HepG2 (cell line): ENCODE results near the gene CHPF. TPM values are rescaled to one million over a fixed set of nuclear protein-coding genes. Genes with fewer than 3 reads are reported as not detected.
A peak's percentile ranks its signal among the peaks of the same experiment; 100 is the strongest.

Experiments
- ATAC-seq: fragments of 200-7000 bp; cut with Tn5 transposase; 3 replicates; pipeline ENCODE4 v1.9.1; 2020; ENCODE audit warnings: mild to moderate bottlenecking, moderate library complexity
- BruUV-seq: library from RNA; stranded (reverse); fragments of 400-500 nt; replicated peaks from 2 replicates; lab custom pipeline; 2021; lab: Mats Ljungman, UMichigan
- CTCF ChIA-PET: fragments of 300-600 bp; formaldehyde crosslinking; extraction: SDS; loops from one replicate; lab custom pipeline; 2021; ENCODE audit warnings: low total read pairs, inconsistent platforms, low intra/inter-chr PET ratio; lab: Yijun Ruan, JAX
- POLR2A ChIA-PET: fragments of 350-600 bp; sonication (Branson Sonifier 250); formaldehyde crosslinking; loops from one replicate; lab custom pipeline; 2020; ENCODE audit warnings: antibody characterized with exemption, inconsistent platforms; lab: Yijun Ruan, JAX
- DNase-seq: peaks from one replicate; pipeline ENCODE4 v3.0.0-alpha.2; 2015; ENCODE audit warnings: low spot score
- FAIRE-seq: peaks from 3 replicates; lab custom pipeline; 2011; peaks lifted over from hg19 to GRCh38; lab: Jason Lieb, UNC
- H2AFZ ChIP-seq: one replicate; pipeline ENCODE4 v1.6.1; 2011; ENCODE audit warnings: low read length, inconsistent platforms
- H3K27ac ChIP-seq: fragments of 300-600 bp; 3 replicates; pipeline ENCODE4 v1.8.0; 2011; ENCODE audit warnings: mixed run types, mild to moderate bottlenecking, mixed read lengths, low read length, inconsistent platforms; ENCODE audit not compliant: insufficient read depth; ENCODE audit errors: extremely low read length
- H3K27me3 ChIP-seq, 2 experiments: fragments of 200-600 bp in 1 of 2; 2 replicates in 1 of 2; 3 replicates in 1 of 2; pipeline versions ENCODE4 v1.6.0 to v1.8.0; 2011; ENCODE audit warnings: low read length in 2 of 2, mild to moderate bottlenecking in 2 of 2, moderate library complexity in 2 of 2, inconsistent platforms in 1 of 2; ENCODE audit not compliant: insufficient read depth in 2 of 2, control insufficient read depth in 1 of 2
- H3K36me3 ChIP-seq, 2 experiments: fragments of 200-600 bp in 1 of 2; replicated peaks in 1 of 2; 2 replicates in 1 of 2; 3 replicates in 1 of 2; pipeline versions ENCODE4 v1.5.1 to v1.8.0; 2011; ENCODE audit warnings: low read length in 2 of 2, inconsistent platforms in 1 of 2; ENCODE audit not compliant: insufficient read depth in 2 of 2, control insufficient read depth in 1 of 2
- H3K4me1 ChIP-seq: 2 replicates; pipeline ENCODE4 v1.5.1; 2012; ENCODE audit warnings: low read length, inconsistent platforms; ENCODE audit not compliant: insufficient read depth
- H3K4me2 ChIP-seq: 2 replicates; pipeline ENCODE4 v1.6.0; 2011; ENCODE audit warnings: low read depth, low read length, inconsistent platforms
- H3K4me3 ChIP-seq, 3 experiments: fragments of 200-600 bp in 1 of 3; sonication (generic), shearing (Covaris generic) in 1 of 3; replicated peaks in 1 of 3; 2 replicates each; pipeline ENCODE4 v1.5.1; 2011 to 2016; ENCODE audit warnings: low read length in 3 of 3, inconsistent platforms in 2 of 3, low read depth in 2 of 3, mild to moderate bottlenecking in 2 of 3, control low read depth in 1 of 3, mixed read lengths in 1 of 3; ENCODE audit not compliant: insufficient read depth in 1 of 3
- H3K79me2 ChIP-seq: one replicate; pipeline ENCODE4 v1.6.1; 2011; ENCODE audit warnings: low read length, inconsistent platforms; ENCODE audit not compliant: insufficient read depth
- H3K9ac ChIP-seq: 2 replicates; pipeline ENCODE4 v1.6.0; 2011; ENCODE audit warnings: mild to moderate bottlenecking, low read depth, low read length, inconsistent platforms; ENCODE audit not compliant: insufficient read depth
- H3K9me3 ChIP-seq: 2 replicates; pipeline ENCODE4 v1.5.1; 2012; ENCODE audit warnings: mild to moderate bottlenecking, low read length
- H4K20me1 ChIP-seq: 2 replicates; pipeline ENCODE4 v1.6.0; 2011; ENCODE audit warnings: inconsistent platforms, mild to moderate bottlenecking, low read length, moderate library complexity; ENCODE audit not compliant: insufficient read depth
- MAZ ChIP-seq, 2 experiments: sonication (generic) in 1 of 2; formaldehyde crosslinking in 1 of 2; IDR thresholded peaks; 2 replicates each; pipeline versions ENCODE4 v1.5.0 to v1.6.1; 2012 to 2020; ENCODE audit warnings: low read depth in 2 of 2, mild to moderate bottlenecking in 2 of 2, borderline replicate concordance in 1 of 2, improper control_type of control experiment in 1 of 2, low read length in 1 of 2, missing genetic modification reagents in 1 of 2, moderate library complexity in 1 of 2
- MIER3 ChIP-seq: IDR thresholded peaks from 2 replicates; pipeline ENCODE4 v1.6.1; 2016; ENCODE audit warnings: missing compliant biosample characterization, borderline replicate concordance
- WGBS: methylation state at CpG from one replicate; pipeline ENCODE4 v1.1.6; 2017; ENCODE audit warnings: low lambda C conversion rate; 5-methylcytosine and 5-hydroxymethylcytosine counted together
- in situ Hi-C: cut with HindIII; loops from 2 replicates; pipeline ENCODE4 v1.10.0; 2017; ENCODE audit warnings: low pct_unique_long_range_greater_than_20kb; ENCODE audit not compliant: extremely low pct_ligation_motif_present
- intact Hi-C: fragments of 100-400 bp; cut with micrococcal nuclease; formaldehyde crosslinking; loops from one replicate; pipeline ENCODE4 v1.10.0; 2022; ENCODE audit not compliant: unreplicated experiment
- polyA plus RNA-seq, 8 experiments: library from polyadenylated mRNA; depleted of rRNA in 3 of 8; stranded (reverse) in 7 of 8; unstranded in 1 of 8; fragments of >200 nt; fragmentation: Illumina TruSeq in 4 of 8; extraction: Trizol in 4 of 8; gene quantifications; 2 replicates each; pipeline versions ENCODE4 v1.2.1 to v1.2.3, GENCODE V29; 2011 to 2016; ENCODE audit warnings: low read depth in 4 of 8, missing spikeins in 1 of 8, mixed read lengths in 1 of 8; ENCODE audit not compliant: insufficient read depth in 1 of 8
- total RNA-seq, 5 experiments: library from RNA; depleted of rRNA; stranded (reverse); fragments of >200 nt; fragmentation: Illumina TruSeq; extraction: Trizol; gene quantifications; 2 replicates each; pipeline ENCODE4 v1.2.3, GENCODE V29; 2016; ENCODE audit warnings: low read depth in 1 of 5
- TF ChIP-seq, protein P1 (sequence below): sonication (generic); formaldehyde crosslinking; IDR thresholded peaks from 2 replicates; pipeline ENCODE4 v1.5.0; 2020; ENCODE audit warnings: mild to moderate bottlenecking, low read depth, missing genetic modification reagents, borderline replicate concordance

CHPF gene
- total and polyA plus RNA-seq, 2 of the 13 experiments (the other 11 are each of a cell fraction or from before 2014, with no cell fraction given) = 79.6 to 111 TPM

DNA sequence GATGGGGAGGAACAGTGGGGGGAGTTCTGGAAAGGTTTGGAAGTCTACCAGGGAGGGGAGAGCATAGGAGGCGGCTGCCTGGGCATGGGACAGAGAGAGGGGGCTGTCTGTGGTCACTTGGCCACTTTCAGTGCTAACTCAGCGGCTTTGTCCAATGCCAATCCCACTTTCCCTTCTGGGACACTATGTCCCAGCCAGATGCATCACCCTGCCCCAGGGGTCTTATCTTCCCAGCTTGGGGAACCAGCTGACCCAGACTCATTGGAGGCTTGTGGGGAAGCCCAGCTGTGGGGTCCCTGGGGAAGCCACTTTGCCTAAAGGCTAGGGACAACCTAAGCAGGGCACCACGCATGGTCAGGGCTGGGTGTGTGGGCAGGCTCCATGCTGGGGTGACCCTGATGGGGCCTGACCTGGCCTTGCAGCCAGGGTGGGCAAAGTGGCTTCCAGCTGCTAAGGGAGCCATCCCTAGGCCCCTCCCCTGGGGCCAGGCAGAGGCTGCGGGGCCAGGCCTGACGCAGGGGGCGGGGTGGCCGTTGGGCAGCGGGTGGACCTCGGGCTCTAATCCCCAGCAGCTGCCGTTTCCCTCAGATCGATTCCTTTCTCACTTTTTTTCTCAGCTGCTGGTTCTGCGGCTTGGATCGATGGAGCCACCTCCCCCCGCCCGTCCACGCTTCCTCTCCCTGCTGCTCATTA is 30.9 kb downstream of the CHPF start (continued):
- TF ChIP-seq, protein P1, sequence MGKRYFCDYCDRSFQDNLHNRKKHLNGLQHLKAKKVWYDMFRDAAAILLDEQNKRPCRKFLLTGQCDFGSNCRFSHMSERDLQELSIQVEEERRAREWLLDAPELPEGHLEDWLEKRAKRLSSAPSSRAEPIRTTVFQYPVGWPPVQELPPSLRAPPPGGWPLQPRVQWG (CRISPR knock-in tag) = no peak

DNA sequence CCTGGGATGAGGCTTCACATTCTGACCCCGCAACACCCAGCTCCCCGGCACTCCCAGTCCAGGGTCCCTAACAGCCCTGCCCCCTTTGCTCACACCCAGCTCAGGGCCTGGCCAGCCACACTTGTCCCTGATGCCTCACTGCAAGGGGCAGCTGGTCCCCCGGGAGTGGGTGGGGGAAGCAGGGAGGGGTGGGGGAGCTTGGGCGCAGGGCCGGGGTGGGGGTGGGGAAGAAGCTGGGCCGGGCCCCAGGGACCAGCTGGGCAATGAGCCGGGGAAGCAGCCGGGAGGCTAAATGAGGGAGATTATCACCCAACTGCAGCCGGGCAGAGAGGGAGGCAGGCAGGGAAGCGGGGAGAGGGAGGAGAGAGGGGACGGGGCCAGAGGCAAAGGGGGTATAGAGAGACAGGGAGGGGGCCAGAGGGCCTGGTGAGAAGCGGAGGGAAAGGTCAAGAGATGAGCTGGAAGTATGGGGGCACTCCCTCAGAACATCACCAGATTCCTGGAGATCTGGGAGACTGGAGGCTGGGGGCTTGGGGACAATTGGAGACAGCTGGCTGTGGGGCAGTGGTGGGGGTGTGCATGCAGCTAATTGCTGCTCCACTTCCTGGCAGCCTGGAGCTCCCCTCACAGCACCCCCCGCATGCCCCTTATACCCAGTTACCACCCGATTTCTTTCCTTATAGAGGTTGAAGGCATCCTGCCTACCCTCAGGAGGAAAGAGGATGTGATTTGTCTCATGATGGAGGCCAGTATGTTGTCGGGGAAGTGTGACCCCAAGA is 31.9 kb downstream of the CHPF start:
- CTCF ChIA-PET = no interaction called here
- intact Hi-C loops = no loop called here
- TF ChIP-seq MAZ (IDR thresholded peaks at IDR 0.05; ENCODE audit: borderline replicate concordance, low read depth, low read length) (0 out of 2 replicates have a peak, but pooled peaks have one; percentile 9), MAZ (CRISPR knock-in tag; IDR thresholded peaks at IDR 0.05; ENCODE audit: low read depth) (no peak), MIER3 (CRISPR knock-in tag) (no peak)
- BruUV-seq = no TSS peak
- H3K36me3 ChIP-seq = peaks cover 0 to 3% of the 10 kb centered on the region in 2 experiments; a peak in 1 of 5 replicates
- H3K4me1 ChIP-seq = peaks cover 34% of the 10 kb centered on the region
- no peak overlapping the region for H3K4me2 ChIP-seq
- H3K4me3 ChIP-seq = no peak overlapping the region
- H3K9me3 ChIP-seq = no peaks in the 10 kb centered on the region
- H2AFZ ChIP-seq = no peak overlapping the region
- H3K79me2 ChIP-seq = no peaks in the 10 kb centered on the region
- H4K20me1 ChIP-seq = peaks cover 11% of the 10 kb centered on the region; the same call in 1 of the 2 replicates
- H3K27me3 ChIP-seq = peaks cover 15 to 58% of the 10 kb centered on the region in 2 experiments
- DNase-seq (no peak), FAIRE-seq (no peak), ATAC-seq (no peak)
- in situ Hi-C loops = no loop called here
- POLR2A ChIA-PET = interaction anchor here (7.7 kb wide), 1 partner anchor 13 kb away, joined by 94 read pairs; the partner anchor contains the start of gene GMPPA
- H3K27ac ChIP-seq = no peak overlapping the region
- H3K9ac ChIP-seq = no peak overlapping the region
- WGBS = 13% methylated on average over 15 of the region's 15 CpGs
